AG04449 (cell line): ENCODE measurements around the gene PIWIL4.

Source experiments
- CTCF ChIA-PET: fragments of 350-600 bp; formaldehyde crosslinking; extraction: SDS; loops from one replicate; lab custom pipeline; 2021; ENCODE audit warnings: antibody characterized with exemption; lab: Yijun Ruan, JAX
- POLR2A ChIA-PET: fragments of 400-600, 350-600 bp; formaldehyde crosslinking; extraction: SDS; loops from one replicate; lab custom pipeline; 2020; ENCODE audit warnings: antibody characterized with exemption, inconsistent platforms; lab: Yijun Ruan, JAX
- DNase-seq: peaks from one replicate; pipeline ENCODE4 v3.0.0-alpha.2; 2010; ENCODE audit warnings: low read depth, low spot score
- H3K4me3 ChIP-seq: 2 replicates; pipeline ENCODE4 v1.5.1; 2011; ENCODE audit warnings: low read depth, mild to moderate bottlenecking, control low read depth, low read length
- TF ChIP-seq, protein P1 (sequence below): IDR thresholded peaks from one replicate; pipeline ENCODE4 v1.5.1; 2011; ENCODE audit warnings: mild to moderate bottlenecking, moderate library complexity, low read length, control low read depth, inconsistent platforms; ENCODE audit not compliant: insufficient read depth; ENCODE audit errors: missing control alignments

The PIWIL4 gene

DNA sequence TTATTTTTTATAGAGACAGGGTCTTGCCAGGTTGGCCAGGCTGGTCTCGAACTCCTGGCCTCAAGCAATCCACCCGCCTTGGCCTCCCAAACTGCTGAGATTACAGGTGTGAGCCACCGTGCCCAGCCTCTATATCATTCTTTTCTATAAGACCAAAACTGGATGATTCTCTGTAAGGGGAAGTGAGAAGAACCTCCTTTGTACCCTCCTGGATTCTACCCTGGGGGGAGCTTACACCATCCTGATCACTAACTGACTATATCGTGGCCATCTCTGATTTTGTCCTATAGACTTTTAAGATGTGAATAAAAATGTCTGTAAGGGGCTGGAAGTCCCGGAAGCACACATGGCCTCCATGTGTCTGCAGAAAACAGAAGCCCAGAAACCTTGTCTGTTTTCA lies 9.1 kb downstream of the PIWIL4 start:
- H3K4me3 ChIP-seq: no peak overlapping the region
- POLR2A ChIA-PET: no interaction called here
- DNase-seq: no peak
- CTCF ChIA-PET: interaction anchor here (0.8 to 1.0 kb wide), 2 partner anchors 15 to 46 kb away, joined by 3 to 4 read pairs; no protein-coding TSS in a partner anchor
- TF ChIP-seq, protein P1, sequence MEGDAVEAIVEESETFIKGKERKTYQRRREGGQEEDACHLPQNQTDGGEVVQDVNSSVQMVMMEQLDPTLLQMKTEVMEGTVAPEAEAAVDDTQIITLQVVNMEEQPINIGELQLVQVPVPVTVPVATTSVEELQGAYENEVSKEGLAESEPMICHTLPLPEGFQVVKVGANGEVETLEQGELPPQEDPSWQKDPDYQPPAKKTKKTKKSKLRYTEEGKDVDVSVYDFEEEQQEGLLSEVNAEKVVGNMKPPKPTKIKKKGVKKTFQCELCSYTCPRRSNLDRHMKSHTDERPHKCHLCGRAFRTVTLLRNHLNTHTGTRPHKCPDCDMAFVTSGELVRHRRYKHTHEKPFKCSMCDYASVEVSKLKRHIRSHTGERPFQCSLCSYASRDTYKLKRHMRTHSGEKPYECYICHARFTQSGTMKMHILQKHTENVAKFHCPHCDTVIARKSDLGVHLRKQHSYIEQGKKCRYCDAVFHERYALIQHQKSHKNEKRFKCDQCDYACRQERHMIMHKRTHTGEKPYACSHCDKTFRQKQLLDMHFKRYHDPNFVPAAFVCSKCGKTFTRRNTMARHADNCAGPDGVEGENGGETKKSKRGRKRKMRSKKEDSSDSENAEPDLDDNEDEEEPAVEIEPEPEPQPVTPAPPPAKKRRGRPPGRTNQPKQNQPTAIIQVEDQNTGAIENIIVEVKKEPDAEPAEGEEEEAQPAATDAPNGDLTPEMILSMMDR: no peak

DNA sequence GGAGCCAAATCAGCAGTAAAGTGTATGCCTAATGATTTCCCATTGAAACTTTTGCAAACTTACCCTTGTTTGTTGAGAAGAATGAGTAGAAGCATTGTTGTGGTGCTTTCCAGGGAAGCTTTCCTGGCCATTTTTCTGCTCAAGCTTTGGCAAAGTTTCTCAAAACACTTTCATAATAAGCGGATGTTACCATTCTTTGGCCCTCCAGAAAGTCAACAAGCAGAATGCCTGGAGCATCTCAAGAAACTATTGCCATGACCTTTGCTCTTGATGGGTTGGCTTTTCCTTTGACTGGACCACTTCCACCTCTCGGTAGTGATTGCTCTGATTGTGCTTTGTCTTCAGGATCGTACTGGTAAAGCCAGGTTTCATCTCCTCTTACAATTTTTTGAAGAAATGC lies 10.7 kb downstream of the PIWIL4 start:
- no peak overlapping the region for H3K4me3 ChIP-seq
- POLR2A ChIA-PET: no interaction called here
- CTCF ChIA-PET: interaction anchor here (0.7 to 1.4 kb wide), 2 partner anchors 26 to 58 kb away, joined by 3 to 5 read pairs; no protein-coding TSS in a partner anchor
- TF ChIP-seq, protein P1: no peak
- DNase-seq: no peak

DNA sequence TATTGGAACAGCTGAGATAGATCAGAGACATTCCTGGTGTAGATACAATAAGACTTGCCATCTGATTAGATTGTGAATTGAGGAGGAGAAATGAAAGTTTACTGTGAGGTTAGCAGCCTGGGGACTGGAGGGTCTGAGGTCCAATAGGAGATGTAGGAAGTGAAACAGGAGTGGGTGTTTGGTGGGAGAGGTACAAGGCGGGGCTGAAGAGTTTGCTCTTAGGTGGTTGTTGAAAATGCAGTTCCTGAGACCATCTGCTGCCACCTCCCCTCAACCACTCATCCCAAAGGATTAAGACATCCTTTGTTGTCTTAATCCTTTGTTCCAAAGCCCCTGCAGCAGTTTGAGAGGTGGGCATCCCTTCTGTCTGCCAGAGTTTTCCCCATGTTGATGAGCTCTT lies 14.8 kb downstream of the PIWIL4 start:
- TF ChIP-seq, protein P1: no peak
- H3K4me3 ChIP-seq: no peak overlapping the region
- ChIA-PET POLR2A (no interaction called here), CTCF (interaction anchor here (1.2 to 2.2 kb wide), 3 partner anchors 21 to 62 kb away, joined by 3 to 12 read pairs (median 6); no protein-coding TSS in a partner anchor)
- no peak for DNase-seq

DNA sequence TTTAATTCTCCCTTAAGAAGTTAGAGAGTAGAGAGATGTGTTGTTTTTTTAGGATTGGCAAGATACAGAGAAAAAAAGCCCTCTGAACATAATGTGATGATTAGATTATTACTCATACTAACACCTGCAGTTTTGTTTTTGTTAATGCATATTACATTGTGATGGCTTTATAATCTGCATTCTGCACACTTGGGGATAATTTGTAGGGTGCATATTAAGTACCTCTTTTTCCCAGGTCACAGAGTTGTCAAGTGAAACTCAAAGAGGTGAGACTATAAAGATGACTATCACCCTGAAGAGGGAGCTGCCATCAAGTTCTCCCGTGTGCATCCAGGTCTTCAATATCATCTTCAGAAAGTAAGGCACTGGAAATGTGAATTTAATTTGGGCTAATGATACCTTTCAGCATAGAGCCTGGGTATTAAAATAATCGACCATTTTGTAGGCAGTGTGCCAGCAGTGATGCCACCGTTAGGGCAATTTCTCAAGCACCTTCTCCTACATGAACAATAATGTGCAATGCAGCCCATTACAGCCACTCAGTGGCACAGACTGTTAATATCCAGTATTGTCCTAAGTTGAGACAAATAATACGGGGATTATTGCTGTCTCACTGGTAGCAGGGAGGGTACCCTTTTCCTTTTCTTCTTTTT lies 16.2 kb downstream of the PIWIL4 start:
- TF ChIP-seq, protein P1: no peak
- ChIA-PET POLR2A (no interaction called here), CTCF (no interaction called here)
- H3K4me3 ChIP-seq: no peak overlapping the region
- no peak for DNase-seq

DNA sequence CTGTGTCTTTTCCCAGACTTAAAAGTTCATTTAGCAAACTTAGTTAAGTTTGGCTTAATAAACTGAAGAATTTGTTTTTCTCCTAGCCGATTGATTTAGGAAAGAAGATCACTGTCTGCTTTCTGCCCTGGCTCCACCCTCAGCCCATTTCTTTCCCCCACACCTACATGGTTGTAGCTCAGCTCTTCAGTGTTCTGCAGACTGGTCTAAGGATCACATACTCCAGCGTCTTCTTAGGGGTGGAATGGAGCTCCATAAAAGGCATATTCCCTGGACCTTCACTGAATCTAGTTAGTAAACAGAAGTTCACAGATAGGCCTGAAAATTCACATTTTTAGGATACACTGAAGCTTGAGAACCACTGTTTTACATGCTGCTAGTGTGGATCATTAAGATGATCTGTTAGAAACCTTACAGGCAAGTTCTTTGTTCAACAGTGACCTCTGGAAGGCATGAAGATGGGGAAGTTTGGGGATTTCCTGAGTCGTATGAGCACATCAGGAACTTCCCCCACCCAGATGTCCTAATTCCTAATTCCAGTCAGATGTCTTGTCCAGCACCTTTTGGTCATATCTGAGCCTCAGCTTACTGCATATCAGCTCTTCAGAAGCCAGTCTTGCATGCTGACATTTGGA lies 16.8 kb downstream of the PIWIL4 start:
- H3K4me3 ChIP-seq: no peak overlapping the region
- DNase-seq: no peak
- ChIA-PET POLR2A (no interaction called here), CTCF (interaction anchor here (1.4 kb wide), 1 partner anchor 12 kb away, joined by 7 read pairs; no protein-coding TSS in a partner anchor)
- TF ChIP-seq, protein P1: no peak

DNA sequence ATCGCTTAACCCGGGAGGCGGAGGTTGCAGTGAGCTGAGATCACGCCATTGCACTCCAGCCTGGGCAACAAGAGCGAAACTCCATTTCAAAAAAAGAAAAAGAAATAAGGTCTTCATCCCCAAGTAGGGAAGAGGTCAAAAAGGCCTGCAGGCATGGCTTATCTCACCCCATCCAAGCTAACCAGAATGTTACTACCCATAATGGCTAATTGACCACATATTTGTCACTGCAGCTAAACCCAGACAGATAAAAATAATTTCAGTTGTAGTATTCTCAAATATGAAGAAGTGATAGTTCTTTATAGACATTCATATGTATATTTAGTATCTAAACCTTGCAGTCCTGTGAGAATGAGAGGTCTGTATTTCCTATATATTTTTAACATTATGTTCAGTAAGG lies 17.8 kb downstream of the PIWIL4 start:
- ChIA-PET CTCF (interaction anchor here (1.4 to 8.8 kb wide), 3 partner anchors 11 to 64 kb away, joined by 7 to 87 read pairs (median 15); no protein-coding TSS in a partner anchor), POLR2A (no interaction called here)
- TF ChIP-seq, protein P1: no peak

More for the DNA sequence above, 17.8 kb downstream of the PIWIL4 start:
- DNase-seq: no peak
- H3K4me3 ChIP-seq: no peak overlapping the region
